Endothelial cell of umbilical vein (primary cell): ENCODE data around the gene RAC3. TPM values are rescaled to one million over a fixed set of nuclear protein-coding genes. Genes with fewer than 3 reads are reported as not detected.

Experiments
- BruUV-seq: library from RNA; stranded (reverse); fragments of 400-500 nt; replicated peaks from 2 replicates; lab custom pipeline; 2021; lab: Mats Ljungman, UMichigan
- CTCF ChIA-PET: fragments of 300-600, 350-600 bp; sonication (Branson Sonifier 250); formaldehyde crosslinking; loops from one replicate; lab custom pipeline; 2021; ENCODE audit warnings: antibody characterized with exemption, inconsistent platforms; lab: Charles Lee
- POLR2A ChIA-PET: fragments of 300-600, 350-600 bp; sonication (Branson Sonifier 250); formaldehyde crosslinking; loops from one replicate; lab custom pipeline; 2021; ENCODE audit warnings: antibody characterized with exemption, inconsistent platforms; lab: Charles Lee
- DNase-seq: peaks from one replicate; pipeline ENCODE4 v3.0.0-alpha.2; 2011; ENCODE audit warnings: low read depth, low spot score
- FAIRE-seq: peaks from 2 replicates; lab custom pipeline; 2011; peaks lifted over from hg19 to GRCh38; lab: Jason Lieb, UNC
- H2AFZ ChIP-seq: 2 replicates; pipeline ENCODE4 v1.6.0; 2012; ENCODE audit warnings: low read depth, low read length, control low read depth, inconsistent platforms
- H3K27ac ChIP-seq: 2 replicates; pipeline ENCODE4 v1.5.1; 2011; ENCODE audit warnings: low read depth, mild to moderate bottlenecking, control low read depth, low read length, moderate library complexity; ENCODE audit not compliant: insufficient read depth
- H3K27me3 ChIP-seq, 2 experiments: 2 replicates each; pipeline versions ENCODE4 v1.6.0 to v1.6.1; 2011; ENCODE audit warnings: low read length in 2 of 2, mixed read lengths in 1 of 2; ENCODE audit not compliant: control insufficient read depth in 2 of 2, insufficient read depth in 2 of 2
- H3K36me3 ChIP-seq, 2 experiments: 2 replicates in 1 of 2; 3 replicates in 1 of 2; pipeline ENCODE4 v1.5.1; 2011; ENCODE audit warnings: low read length in 2 of 2, mild to moderate bottlenecking in 1 of 2, moderate library complexity in 1 of 2; ENCODE audit not compliant: control insufficient read depth in 2 of 2, insufficient read depth in 2 of 2; ENCODE audit errors: extremely low read depth in 1 of 2
- H3K4me1 ChIP-seq: 3 replicates; pipeline ENCODE4 v1.5.1; 2011; ENCODE audit warnings: mild to moderate bottlenecking, low read length; ENCODE audit not compliant: control insufficient read depth, insufficient read depth; ENCODE audit errors: extremely low read depth
- H3K4me2 ChIP-seq: 2 replicates; pipeline ENCODE4 v1.6.1; 2011; ENCODE audit warnings: low read length, control low read depth, mixed read lengths; ENCODE audit not compliant: insufficient read depth
- H3K4me3 ChIP-seq, 3 experiments: fragments of 200-600 bp in 1 of 3; sonication (generic), shearing (Covaris generic) in 1 of 3; replicated peaks in 1 of 3; 2 replicates each; pipeline ENCODE4 v1.5.1; 2011 to 2016; ENCODE audit warnings: control low read depth in 3 of 3, low read length in 3 of 3, mild to moderate bottlenecking in 2 of 3, inconsistent platforms in 1 of 3, low read depth in 1 of 3, moderate library complexity in 1 of 3; ENCODE audit not compliant: insufficient read depth in 1 of 3
- H3K79me2 ChIP-seq: 2 replicates; pipeline ENCODE4 v1.6.0; 2012; ENCODE audit warnings: low read length, inconsistent platforms; ENCODE audit not compliant: control insufficient read depth, insufficient read depth
- H3K9ac ChIP-seq: replicated peaks from 2 replicates; pipeline ENCODE3; 2011; ENCODE audit warnings: low read length, control low read depth; ENCODE audit not compliant: insufficient read depth; ENCODE audit errors: extremely low read depth
- H3K9me1 ChIP-seq: replicated peaks from 3 replicates; pipeline ENCODE4 v1.6.0; 2011; ENCODE audit warnings: mild to moderate bottlenecking, low read length; ENCODE audit not compliant: control insufficient read depth, insufficient read depth; ENCODE audit errors: extremely low read depth
- H3K9me3 ChIP-seq: replicated peaks from 2 replicates; pipeline ENCODE4 v1.5.1; 2012; ENCODE audit warnings: low read length, inconsistent platforms; ENCODE audit not compliant: control insufficient read depth, insufficient read depth
- H4K20me1 ChIP-seq: replicated peaks from 2 replicates; pipeline ENCODE3; 2011; ENCODE audit warnings: mild to moderate bottlenecking, low read length; ENCODE audit not compliant: control insufficient read depth, insufficient read depth; ENCODE audit errors: extremely low read depth
- EZH2 ChIP-seq: IDR thresholded peaks from 2 replicates; pipeline ENCODE4 v1.6.1; 2012; ENCODE audit warnings: borderline replicate concordance, low read depth, mild to moderate bottlenecking, moderate library complexity, low read length, inconsistent platforms; ENCODE audit not compliant: severe bottlenecking
- FOS ChIP-seq: IDR thresholded peaks from 2 replicates; pipeline ENCODE4 v1.6.1; 2011; ENCODE audit warnings: mild to moderate bottlenecking, low read length, moderate library complexity, borderline replicate concordance; ENCODE audit not compliant: insufficient read depth
- GATA2 ChIP-seq: IDR thresholded peaks from 2 replicates; pipeline ENCODE4 v1.7.0; 2011; ENCODE audit warnings: low read depth, mild to moderate bottlenecking, moderate library complexity, mixed read lengths, low read length; ENCODE audit not compliant: insufficient read length, insufficient read depth
- JUN ChIP-seq: IDR thresholded peaks from 2 replicates; pipeline ENCODE4 v1.6.1; 2011; ENCODE audit warnings: borderline replicate concordance, low read depth; ENCODE audit not compliant: insufficient read length, insufficient read depth
- MYC ChIP-seq: IDR thresholded peaks from one replicate; pipeline ENCODE4 v1.6.1; 2011; ENCODE audit warnings: mild to moderate bottlenecking, low read depth, low read length
- POLR2A ChIP-seq: IDR thresholded peaks from 2 replicates; pipeline ENCODE4 v1.6.1; 2012; ENCODE audit warnings: low read depth, mild to moderate bottlenecking, control low read depth, low read length
- POLR2AphosphoS5 ChIP-seq: IDR thresholded peaks from 2 replicates; pipeline ENCODE4 v1.6.1; 2012; ENCODE audit warnings: low read depth, mild to moderate bottlenecking, control low read depth, low read length, moderate library complexity; ENCODE audit not compliant: insufficient read depth
- dilution Hi-C: fragments of 300-500 bp; cut with MboI; formaldehyde crosslinking; loops from one replicate; pipeline ENCODE4 v1.15.0; 2019; ENCODE audit warnings: low sequenced_read_pairs; ENCODE audit not compliant: extremely low pct_ligation_motif_present
- intact Hi-C: fragments of 100-400 bp; cut with micrococcal nuclease; formaldehyde crosslinking; loops from one replicate; pipeline ENCODE4 v1.10.0; 2022
- polyA plus RNA-seq, 4 experiments: library from polyadenylated mRNA; depleted of rRNA in 3 of 4; stranded (reverse) in 3 of 4; unstranded in 1 of 4; fragments of >200 nt; gene quantifications; 2 replicates each; pipeline versions ENCODE4 v1.2.1 to v1.2.3, GENCODE V29; 2011 to 2012; ENCODE audit warnings: missing spikeins in 1 of 4
- total RNA-seq: library from RNA; stranded (reverse); gene quantifications from 2 replicates; pipeline ENCODE4 v1.2.3, GENCODE V29; 2021
- TF ChIP-seq, protein P1 (sequence below), 2 donors: IDR thresholded peaks; 1 replicate in 1 of 2; 2 replicates in 1 of 2; pipeline ENCODE4 v1.5.1; 2011; ENCODE audit warnings: low read length in 2 of 2, mild to moderate bottlenecking in 2 of 2, moderate library complexity in 2 of 2, control low read depth in 1 of 2, inconsistent platforms in 1 of 2, low read depth in 1 of 2; ENCODE audit not compliant: insufficient read depth in 1 of 2; ENCODE audit errors: extremely low read depth in 1 of 2
- TF ChIP-seq, protein P2 (sequence below): IDR thresholded peaks from 2 replicates; pipeline ENCODE4 v1.6.1; 2011; ENCODE audit not compliant: insufficient read depth, insufficient read length

The RAC3 gene
- total and polyA plus RNA-seq, 2 donors (not counting 3 experiments of a cell fraction or from before 2014, with no cell fraction given), result 34.1 to 56.0 TPM

DNA sequence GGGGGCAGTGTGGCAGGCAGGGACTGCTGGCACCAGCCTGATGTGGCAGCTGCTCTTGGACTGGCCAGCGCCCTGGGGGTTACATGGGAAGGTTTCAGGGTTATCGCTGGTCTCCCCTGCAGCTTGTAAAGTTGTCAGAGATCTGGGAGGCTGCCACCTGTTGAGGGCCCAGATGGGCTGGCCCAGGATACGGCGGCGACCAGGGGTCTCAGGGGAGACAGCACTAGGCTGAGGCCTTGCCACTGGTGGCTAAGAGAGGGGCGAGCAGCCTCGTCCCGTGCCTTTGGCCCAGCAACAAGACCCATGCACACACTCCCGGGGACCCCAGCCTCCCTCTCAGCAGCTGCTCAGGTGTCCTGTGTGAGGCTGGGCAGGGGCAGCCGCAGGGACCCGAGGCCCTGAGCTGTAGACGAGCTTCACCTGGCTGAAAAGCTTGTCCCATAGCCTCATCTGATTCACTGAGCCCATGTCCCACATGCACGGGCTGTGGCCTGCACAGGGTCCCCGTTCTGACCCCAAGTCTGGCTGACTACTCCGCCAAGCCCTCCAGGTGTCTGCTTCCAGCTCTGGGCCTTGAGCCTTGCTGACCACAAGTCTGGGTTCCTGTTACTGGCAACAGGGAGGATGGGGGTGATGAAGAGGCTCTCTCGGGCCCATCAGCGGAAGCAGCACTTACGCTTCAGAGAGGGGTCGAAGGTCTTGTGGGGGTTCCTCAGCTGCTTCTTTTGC is 28.0 kb downstream of the RAC3 start:
- Histone ChIP-seq H3K9ac (no peak overlapping the region), H3K79me2 (no peaks in the 10 kb centered on the region), H3K4me3 (no peak overlapping the region), H3K4me2 (no peak overlapping the region), H4K20me1 (no peaks in the 10 kb centered on the region), H2AFZ (no peak overlapping the region), H3K36me3 (peaks cover 12 to 52% of the 10 kb centered on the region in 2 experiments), H3K27me3 (no peaks in the 10 kb centered on the region), H3K4me1 (peaks cover under 1% of the 10 kb centered on the region), H3K27ac (no peak overlapping the region), H3K9me3 (no peaks in the 10 kb centered on the region), H3K9me1 (no peaks in the 10 kb centered on the region)
- ChIA-PET POLR2A (no interaction called here), CTCF (no interaction called here)
- DNase-seq (no peak), FAIRE-seq (no peak)
- no TSS peak for BruUV-seq
- intact Hi-C loops, result no loop called here
- TF ChIP-seq POLR2AphosphoS5 (no peak), EZH2 (no peak), JUN (no peak), GATA2 (no peak), MYC (no peak), FOS (no peak), POLR2A (no peak)
- TF ChIP-seq, protein P1, sequence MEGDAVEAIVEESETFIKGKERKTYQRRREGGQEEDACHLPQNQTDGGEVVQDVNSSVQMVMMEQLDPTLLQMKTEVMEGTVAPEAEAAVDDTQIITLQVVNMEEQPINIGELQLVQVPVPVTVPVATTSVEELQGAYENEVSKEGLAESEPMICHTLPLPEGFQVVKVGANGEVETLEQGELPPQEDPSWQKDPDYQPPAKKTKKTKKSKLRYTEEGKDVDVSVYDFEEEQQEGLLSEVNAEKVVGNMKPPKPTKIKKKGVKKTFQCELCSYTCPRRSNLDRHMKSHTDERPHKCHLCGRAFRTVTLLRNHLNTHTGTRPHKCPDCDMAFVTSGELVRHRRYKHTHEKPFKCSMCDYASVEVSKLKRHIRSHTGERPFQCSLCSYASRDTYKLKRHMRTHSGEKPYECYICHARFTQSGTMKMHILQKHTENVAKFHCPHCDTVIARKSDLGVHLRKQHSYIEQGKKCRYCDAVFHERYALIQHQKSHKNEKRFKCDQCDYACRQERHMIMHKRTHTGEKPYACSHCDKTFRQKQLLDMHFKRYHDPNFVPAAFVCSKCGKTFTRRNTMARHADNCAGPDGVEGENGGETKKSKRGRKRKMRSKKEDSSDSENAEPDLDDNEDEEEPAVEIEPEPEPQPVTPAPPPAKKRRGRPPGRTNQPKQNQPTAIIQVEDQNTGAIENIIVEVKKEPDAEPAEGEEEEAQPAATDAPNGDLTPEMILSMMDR (IDR thresholded peaks at IDR 0.05; ENCODE audit: extremely low read depth in 1 of 2, insufficient read depth in 1 of 2, low read depth in 1 of 2, low read length in 2 of 2), result no peak
- TF ChIP-seq, protein P2, sequence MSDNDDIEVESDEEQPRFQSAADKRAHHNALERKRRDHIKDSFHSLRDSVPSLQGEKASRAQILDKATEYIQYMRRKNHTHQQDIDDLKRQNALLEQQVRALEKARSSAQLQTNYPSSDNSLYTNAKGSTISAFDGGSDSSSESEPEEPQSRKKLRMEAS, result no peak
- dilution Hi-C loops, result no loop called here
